OCI-LY3 (cell line): ENCODE measurements around the gene TAF8.

Experiments
- H2AFZ ChIP-seq: fragments of 200-600, 300-600 bp; shearing (Covaris generic); 2 replicates; pipeline ENCODE4 v1.6.0; 2014; ENCODE audit warnings: antibody characterized with exemption, low read depth, low read length
- H3K27ac ChIP-seq: fragments of 200-600, 300-600 bp; sonication (generic); 2 replicates; pipeline ENCODE4 v1.5.1; 2014; ENCODE audit warnings: mild to moderate bottlenecking, low read length, moderate library complexity, mixed read lengths
- H3K27me3 ChIP-seq: fragments of 200-600, 300-600 bp; sonication (generic); 2 replicates; pipeline ENCODE4 v1.6.1; 2014; ENCODE audit warnings: low read depth, low read length, mixed read lengths
- H3K36me3 ChIP-seq: fragments of 200-600, 300-600 bp; sonication (generic); replicated peaks from 2 replicates; pipeline ENCODE3; 2014; ENCODE audit warnings: low read depth, low read length, mixed read lengths
- H3K4me1 ChIP-seq: fragments of 300-600, 200-600 bp; sonication (generic); 2 replicates; pipeline ENCODE4 v1.6.1; 2014; ENCODE audit warnings: low read length, mixed read lengths
- H3K4me2 ChIP-seq: fragments of 200-600, 300-600 bp; sonication (generic); 2 replicates; pipeline ENCODE4 v1.6.1; 2014; ENCODE audit warnings: low read length, mixed read lengths
- H3K4me3 ChIP-seq: fragments of 300-600, 200-600 bp; sonication (generic); 2 replicates; pipeline ENCODE4 v1.5.1; 2014; ENCODE audit warnings: antibody characterized with exemption, mild to moderate bottlenecking, low read length, moderate library complexity
- H3K79me2 ChIP-seq: fragments of 300-600, 200-600 bp; shearing (Covaris generic); 2 replicates; pipeline ENCODE4 v1.6.1; 2014; ENCODE audit warnings: mild to moderate bottlenecking, low read length, mixed read lengths
- H3K9ac ChIP-seq: fragments of 300-600, 200-600 bp; shearing (Covaris generic); 2 replicates; pipeline ENCODE4 v1.6.0; 2014; ENCODE audit warnings: mild to moderate bottlenecking, low read length, moderate library complexity
- H3K9me3 ChIP-seq: fragments of 200-600, 300-600 bp; shearing (Covaris generic); 2 replicates; pipeline ENCODE4 v1.6.1; 2014; ENCODE audit warnings: low read length, mixed read lengths; ENCODE audit not compliant: insufficient read depth
- H4K20me1 ChIP-seq: fragments of 200-600, 300-600 bp; sonication (generic); 2 replicates; pipeline ENCODE4 v1.6.1; 2016; ENCODE audit warnings: low read length, mixed read lengths; ENCODE audit not compliant: insufficient read depth
- CTCF ChIP-seq: fragments of 200-600, 300-600 bp; sonication (generic); IDR thresholded peaks from 2 replicates; pipeline ENCODE4 v1.5.1; 2014; ENCODE audit warnings: antibody characterized with exemption, low read length, low read depth
- EZH2phosphoT487 ChIP-seq: fragments of 200-600 bp; shearing (Covaris generic); IDR thresholded peaks from 2 replicates; pipeline ENCODE4 v1.6.1; 2018; ENCODE audit warnings: antibody characterized with exemption, mixed run types, low read depth

TAF8 gene

GRCh38 chr6:42028234-42029061, 21.9 kb upstream of the TAF8 start:
- Histone ChIP-seq H3K27ac (no peak overlapping the region), H3K9ac (no peak overlapping the region)

DNA sequence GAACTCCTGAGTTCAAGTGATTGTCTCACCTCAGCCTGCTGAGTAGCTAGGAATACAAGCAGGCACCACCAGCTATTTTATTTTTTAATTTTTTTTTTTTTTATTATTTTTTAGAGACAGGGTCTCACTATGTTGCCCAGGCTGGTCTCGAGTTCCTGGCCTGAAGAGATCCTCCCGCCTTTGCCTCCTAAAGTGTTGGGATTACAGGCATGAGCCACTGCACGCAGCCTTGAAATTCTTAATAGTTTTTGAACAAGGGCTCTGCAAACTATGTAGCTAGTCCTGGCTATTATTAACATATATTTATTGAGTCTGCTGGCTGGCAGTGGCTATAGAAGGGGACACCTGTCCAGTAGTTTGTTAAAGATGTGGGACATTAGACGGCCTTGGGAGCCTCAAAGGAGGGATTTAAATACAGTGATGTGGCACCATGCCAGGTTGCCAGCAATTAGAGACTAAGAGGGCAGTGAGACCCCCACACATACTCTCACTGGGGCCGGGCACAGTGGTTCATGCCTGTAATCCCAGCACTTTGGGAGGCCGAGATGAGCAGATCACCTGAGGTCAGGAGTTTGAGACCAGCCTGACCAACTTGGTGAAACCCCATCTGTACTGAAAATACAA, 21.1 kb upstream of the TAF8 start:
- no peak overlapping the region for H2AFZ ChIP-seq
- no peak overlapping the region for H3K4me2 ChIP-seq
- H3K9me3 ChIP-seq = no peaks in the 10 kb centered on the region
- H3K27ac ChIP-seq = no peak overlapping the region
- no peak overlapping the region for H3K9ac ChIP-seq
- no peak overlapping the region for H3K4me3 ChIP-seq
- no peaks in the 10 kb centered on the region for H3K36me3 ChIP-seq
- no peaks in the 10 kb centered on the region for H3K79me2 ChIP-seq
- peaks cover 20% of the 10 kb centered on the region for H3K4me1 ChIP-seq
- TF ChIP-seq EZH2phosphoT487 = no peak
- H3K27me3 ChIP-seq = no peaks in the 10 kb centered on the region
- no peaks in the 10 kb centered on the region for H4K20me1 ChIP-seq

More at GRCh38 chr6:42028234-42029061, 21.9 kb upstream of the TAF8 start:
- Histone ChIP-seq H2AFZ (no peak overlapping the region), H3K4me1 (peaks cover 20% of the 10 kb centered on the region), H3K9me3 (no peaks in the 10 kb centered on the region), H3K36me3 (no peaks in the 10 kb centered on the region), H3K4me3 (no peak overlapping the region), H3K4me2 (no peak overlapping the region), H4K20me1 (no peaks in the 10 kb centered on the region), H3K79me2 (no peaks in the 10 kb centered on the region), H3K27me3 (no peaks in the 10 kb centered on the region)
- no peak for TF ChIP-seq EZH2phosphoT487
- TF ChIP-seq CTCF = no peak

DNA sequence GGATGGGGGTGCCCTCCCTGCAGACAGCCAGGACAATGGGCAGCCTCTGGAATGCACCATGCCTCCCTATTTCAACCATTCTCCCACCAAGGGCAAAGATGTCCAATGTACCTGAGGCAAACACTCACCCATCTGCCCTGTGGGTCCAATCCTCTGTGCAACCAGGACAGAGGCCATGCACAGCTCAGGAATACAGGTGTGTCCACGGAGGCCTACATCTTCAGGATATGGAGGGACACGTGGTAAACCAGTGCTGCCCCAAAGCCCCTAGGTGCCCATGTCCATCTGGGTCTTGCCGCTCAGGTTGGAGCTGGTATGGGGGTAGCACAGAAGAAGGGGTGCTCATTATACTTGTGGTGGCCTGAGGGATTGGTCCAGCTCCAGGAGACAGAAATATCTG, 20.4 kb upstream of the TAF8 start:
- Histone ChIP-seq H2AFZ (no peak overlapping the region), H4K20me1 (no peaks in the 10 kb centered on the region), H3K9ac (no peak overlapping the region), H3K9me3 (no peaks in the 10 kb centered on the region), H3K4me2 (no peak overlapping the region), H3K36me3 (no peaks in the 10 kb centered on the region), H3K79me2 (no peaks in the 10 kb centered on the region), H3K27me3 (no peaks in the 10 kb centered on the region), H3K4me1 (peaks cover 14% of the 10 kb centered on the region), H3K27ac (no peak overlapping the region), H3K4me3 (no peak overlapping the region)
- TF ChIP-seq EZH2phosphoT487 (no peak), CTCF (no peak)

DNA sequence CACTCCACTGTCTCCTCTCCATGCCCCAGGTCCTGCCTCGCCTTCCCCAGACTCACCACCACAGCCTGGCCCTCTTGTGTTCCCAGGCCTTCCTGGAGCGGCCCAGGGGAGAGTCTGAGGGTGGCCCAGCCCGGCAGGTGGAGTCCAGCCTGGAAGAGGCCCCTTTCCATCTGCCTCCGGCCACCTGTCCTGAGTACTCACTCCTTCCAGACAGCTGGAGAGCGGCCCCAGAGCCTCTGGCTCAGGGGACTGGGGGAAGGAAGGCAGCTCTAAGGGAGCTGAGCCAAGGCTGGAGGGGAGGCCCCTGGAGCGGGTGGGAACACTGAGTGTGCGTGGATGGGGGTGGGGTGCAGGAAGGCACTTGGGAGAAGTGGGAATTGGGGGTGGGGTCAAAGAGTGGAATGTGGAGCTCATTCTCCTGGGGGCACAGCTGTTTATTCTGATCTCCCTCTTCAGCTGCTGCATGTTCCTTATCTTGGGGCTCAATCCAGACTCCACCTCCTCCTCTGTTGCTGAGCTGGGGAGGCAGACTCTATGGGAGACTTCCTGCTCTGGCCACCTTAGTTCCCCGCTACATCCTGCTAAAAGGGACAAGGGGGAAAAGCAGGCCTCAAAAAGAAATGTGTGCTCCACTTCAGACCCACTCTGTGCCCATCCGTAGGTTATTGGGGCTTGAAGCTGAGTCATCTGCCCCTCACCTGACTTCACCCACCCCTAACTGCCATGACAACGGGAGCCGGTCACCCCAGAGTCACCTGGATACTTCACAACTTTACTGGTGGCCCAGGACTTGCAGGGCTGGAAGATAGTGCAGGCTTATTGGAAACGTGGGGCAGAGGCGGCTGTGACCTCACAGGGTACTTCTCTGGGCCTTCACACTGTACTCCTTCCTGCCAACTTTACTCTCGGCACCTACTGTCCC, 19.5 kb upstream of the TAF8 start:
- Histone ChIP-seq H3K27ac (no peak overlapping the region), H3K9me3 (no peaks in the 10 kb centered on the region), H3K27me3 (no peaks in the 10 kb centered on the region), H3K4me2 (no peak overlapping the region), H3K4me1 (peaks cover 4% of the 10 kb centered on the region), H3K36me3 (no peaks in the 10 kb centered on the region), H3K79me2 (no peaks in the 10 kb centered on the region), H2AFZ (no peak overlapping the region), H3K9ac (no peak overlapping the region), H4K20me1 (no peaks in the 10 kb centered on the region), H3K4me3 (no peak overlapping the region)
- TF ChIP-seq EZH2phosphoT487 (no peak), CTCF (no peak)
